Ascending aorta (tissue), 2 donors: ENCODE measurements around the gene ATP10B. TPM values are rescaled to one million over a fixed set of nuclear protein-coding genes. Genes with fewer than 3 reads are reported as not detected.

Source experiments
- DNase-seq, 2 donors: peaks; one replicate each; pipeline ENCODE4 v3.0.0-alpha.2; 2019; ENCODE audit warnings: low spot score in 2 of 2
- H3K27ac ChIP-seq, 2 donors: fragments of 200-600 bp; sonication (generic); one replicate each; pipeline ENCODE4 v1.5.1; 2016 to 2017; ENCODE audit warnings: mild to moderate bottlenecking in 1 of 2
- H3K27me3 ChIP-seq: fragments of 200-600 bp; sonication (generic); one replicate; pipeline ENCODE4 v1.5.1; 2017
- H3K36me3 ChIP-seq, 2 donors: fragments of 200-600 bp; sonication (generic); one replicate each; pipeline ENCODE4 v1.5.1; 2016
- H3K4me1 ChIP-seq, 2 donors: fragments of 200-600 bp; sonication (generic); one replicate each; pipeline ENCODE4 v1.5.1; 2016 to 2017; ENCODE audit warnings: mild to moderate bottlenecking in 1 of 2
- H3K4me3 ChIP-seq, 2 donors: fragments of 200-600 bp; sonication (generic); one replicate each; pipeline ENCODE4 v1.5.1; 2016 to 2017; ENCODE audit warnings: mild to moderate bottlenecking in 1 of 2
- H3K9me3 ChIP-seq, 2 donors: fragments of 200-600 bp; sonication (generic); one replicate each; pipeline ENCODE4 v1.5.1; 2016
- CTCF ChIP-seq, 3 experiments: fragments of 200-600 bp in 2 of 3; fragments of 450-650 bp in 1 of 3; sonication (generic) in 2 of 3; IDR thresholded peaks; one replicate each; pipeline ENCODE4 v1.5.1; 2016 to 2019; ENCODE audit warnings: antibody characterized with exemption in 3 of 3, mild to moderate bottlenecking in 1 of 3, moderate library complexity in 1 of 3
- intact Hi-C: fragments of 100-400 bp; cut with DNase I; formaldehyde crosslinking; loops from one replicate; pipeline ENCODE4 v1.15.1; 2023
- total RNA-seq: library from RNA; depleted of rRNA; stranded (reverse); fragments of >200 nt; gene quantifications from one replicate; pipeline ENCODE4 v1.1.0, GENCODE V29; 2016

The ATP10B gene
- total RNA-seq, 1 donor from 2014 or later = 0.43 TPM

GRCh38 chr5:160693831-160694465 lies 158.1 kb downstream of the ATP10B start:
- Histone ChIP-seq H3K27me3 (no peaks in the 10 kb centered on the region), H3K36me3 (no peaks in the 10 kb centered on the region), H3K4me3 (no peak overlapping the region), H3K9me3 (no peaks in the 10 kb centered on the region), H3K27ac (no peak overlapping the region), H3K4me1 (no peaks in the 10 kb centered on the region)
- intact Hi-C loops = no loop called here
- no peak for DNase-seq
- TF ChIP-seq CTCF (IDR thresholded peaks at IDR 0.05) = no peak

GRCh38 chr5:160692271-160692670 lies 159.7 kb downstream of the ATP10B start:
- H3K27ac ChIP-seq = no peak overlapping the region
- H3K4me1 ChIP-seq = no peaks in the 10 kb centered on the region
- TF ChIP-seq CTCF (IDR thresholded peaks at IDR 0.05) = no peak
- no peaks in the 10 kb centered on the region for H3K36me3 ChIP-seq
- intact Hi-C loops = no loop called here
- no peaks in the 10 kb centered on the region for H3K27me3 ChIP-seq
- no peak overlapping the region for H3K4me3 ChIP-seq
- no peaks in the 10 kb centered on the region for H3K9me3 ChIP-seq
- no peak for DNase-seq

GRCh38 chr5:160685695-160686094 lies 166.3 kb downstream of the ATP10B start:
- no peaks in the 10 kb centered on the region for H3K27me3 ChIP-seq
- H3K4me1 ChIP-seq = no peaks in the 10 kb centered on the region
- H3K27ac ChIP-seq = no peak overlapping the region
- DNase-seq = no peak
- no peak overlapping the region for H3K4me3 ChIP-seq
- intact Hi-C loops = no loop called here
- no peaks in the 10 kb centered on the region for H3K9me3 ChIP-seq
- no peak for TF ChIP-seq CTCF (IDR thresholded peaks at IDR 0.05)
- no peaks in the 10 kb centered on the region for H3K36me3 ChIP-seq

GRCh38 chr5:160685219-160685618 lies 166.8 kb downstream of the ATP10B start:
- Histone ChIP-seq H3K27ac (no peak overlapping the region), H3K27me3 (no peaks in the 10 kb centered on the region), H3K9me3 (no peaks in the 10 kb centered on the region), H3K4me1 (no peaks in the 10 kb centered on the region), H3K36me3 (no peaks in the 10 kb centered on the region), H3K4me3 (no peak overlapping the region)
- TF ChIP-seq CTCF (IDR thresholded peaks at IDR 0.05) = no peak
- intact Hi-C loops = no loop called here
- no peak for DNase-seq

GRCh38 chr5:160679567-160680309 lies 172.3 kb downstream of the ATP10B start:
- intact Hi-C loops = no loop called here
- no peaks in the 10 kb centered on the region for H3K36me3 ChIP-seq
- no peaks in the 10 kb centered on the region for H3K27me3 ChIP-seq
- H3K27ac ChIP-seq = no peak overlapping the region
- no peaks in the 10 kb centered on the region for H3K4me1 ChIP-seq
- H3K9me3 ChIP-seq = no peaks in the 10 kb centered on the region
- no peak for TF ChIP-seq CTCF (IDR thresholded peaks at IDR 0.05)
- H3K4me3 ChIP-seq = no peak overlapping the region
- no peak for DNase-seq
